ENCODE measurements around the gene VAV2. TPM values are rescaled to one million over a fixed set of nuclear protein-coding genes. Genes with fewer than 3 reads are reported as not detected.

The VAV2 gene
- total RNA-seq, 2 donors from 2014 or later: 7.0 to 7.3 TPM

DNA sequence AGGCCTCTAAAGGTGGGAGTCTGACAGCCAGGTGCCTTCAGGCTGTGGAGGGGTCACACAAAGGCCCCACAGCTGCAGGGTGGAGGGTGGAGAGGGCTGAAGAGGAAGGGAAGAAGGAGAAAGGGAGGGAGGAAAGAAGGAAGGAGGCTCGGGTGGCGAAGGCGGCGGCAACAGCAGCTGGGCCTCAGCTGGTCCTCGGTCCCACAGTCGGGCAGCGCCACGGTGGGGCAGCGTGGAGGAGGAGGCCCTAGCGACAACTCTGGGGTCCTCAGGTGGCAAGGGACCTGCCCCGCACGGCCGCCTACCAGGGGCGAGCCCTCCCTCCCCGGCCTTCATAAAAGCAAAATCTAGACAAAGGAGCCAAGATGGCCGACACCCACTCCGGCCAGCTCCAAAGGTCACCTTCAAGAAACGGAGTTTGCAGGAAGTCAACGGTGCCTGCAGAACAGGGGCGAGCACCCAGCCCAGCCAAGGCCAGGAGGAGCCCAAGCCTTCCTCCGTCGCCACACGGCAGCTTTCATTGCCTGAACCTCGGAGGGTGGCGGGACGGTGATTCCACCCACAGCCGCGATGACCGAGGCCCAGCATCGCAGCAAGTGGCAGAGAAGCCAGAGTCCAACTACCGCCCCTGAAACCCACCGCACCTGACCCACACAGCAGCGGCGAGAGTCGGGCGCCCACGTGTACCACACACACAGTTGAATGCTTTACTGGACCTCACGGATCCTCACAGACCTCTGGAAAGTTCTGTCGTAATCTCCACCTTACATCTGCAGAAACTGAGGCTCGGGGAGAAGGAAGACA is 98.7 kb downstream of the VAV2 start:
- no peak for ATAC-seq (replicated peaks)
- Mint-ChIP-seq H3K27ac (no peak overlapping the region), H3K27me3 (no peaks in the 10 kb centered on the region), H3K4me3 (no peak overlapping the region), H3K9me3 (no peaks in the 10 kb centered on the region), H3K4me1 (no peaks in the 10 kb centered on the region), H3K36me3 (ENCODE audit: low read depth) (no peaks in the 10 kb centered on the region)

DNA sequence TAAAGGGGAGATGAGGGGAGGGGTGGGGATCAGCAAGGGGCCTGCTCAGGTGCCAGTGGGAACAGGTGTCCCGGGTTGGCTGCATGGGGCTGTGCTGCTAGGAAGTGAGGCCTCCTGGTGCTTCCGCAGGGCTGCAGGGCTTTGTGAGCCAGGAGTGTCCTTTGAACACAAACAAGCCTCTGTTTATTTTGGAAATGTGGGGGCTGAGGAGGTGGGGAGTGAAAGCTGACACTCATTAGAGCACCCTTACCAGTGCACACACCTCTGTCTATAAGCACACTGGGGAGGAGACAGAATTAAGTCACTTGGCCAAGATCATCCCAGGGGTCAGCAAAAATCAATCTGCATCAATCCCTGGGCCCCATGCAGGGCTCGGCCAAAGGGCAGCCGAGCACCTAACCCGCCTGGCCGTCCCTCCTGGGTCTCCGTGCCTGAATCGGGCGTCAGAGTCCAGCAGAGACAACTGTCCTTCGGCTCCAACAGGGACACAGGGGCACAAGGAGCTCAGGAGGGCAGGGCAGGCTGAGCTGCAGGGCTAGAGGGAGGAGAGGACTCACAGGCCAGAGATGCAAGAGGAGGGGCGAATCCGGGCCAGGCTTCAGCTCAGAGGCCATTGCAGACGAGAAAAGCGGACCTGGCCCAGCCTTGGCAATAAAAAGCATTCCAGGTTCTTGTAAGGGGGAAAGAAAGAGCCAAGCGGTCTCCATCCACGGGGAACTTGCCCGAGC is 99.8 kb downstream of the VAV2 start:
- no peaks in the 10 kb centered on the region for H3K27me3 Mint-ChIP-seq
- H3K4me3 Mint-ChIP-seq: no peak overlapping the region
- H3K36me3 Mint-ChIP-seq (ENCODE audit: low read depth): no peaks in the 10 kb centered on the region
- H3K9me3 Mint-ChIP-seq: no peaks in the 10 kb centered on the region
- H3K4me1 Mint-ChIP-seq: no peaks in the 10 kb centered on the region
- ATAC-seq (replicated peaks): no peak
- H3K27ac Mint-ChIP-seq: no peak overlapping the region

DNA sequence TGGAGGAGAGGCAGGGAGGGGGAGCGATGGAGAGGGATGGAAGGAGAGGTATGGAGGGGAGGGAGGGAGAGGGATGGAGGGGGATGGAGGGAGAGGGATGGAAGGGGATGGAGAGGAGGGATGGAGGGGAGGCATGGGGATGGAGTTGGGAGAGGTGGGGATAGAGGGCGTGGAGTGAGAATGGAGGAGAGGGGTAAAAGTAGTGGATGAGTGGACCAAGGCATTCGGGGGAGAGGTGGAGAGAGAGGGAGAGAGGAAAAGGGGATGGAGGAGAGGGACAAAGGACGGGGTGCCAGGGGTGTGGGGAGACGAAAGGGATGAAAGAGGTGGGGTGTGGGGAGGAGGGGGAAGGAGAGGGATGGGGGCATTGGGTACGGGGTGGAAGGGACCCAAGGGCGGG is 100.4 kb downstream of the VAV2 start:
- no peak for ATAC-seq (replicated peaks)
- no peaks in the 10 kb centered on the region for H3K9me3 Mint-ChIP-seq
- no peak overlapping the region for H3K4me3 Mint-ChIP-seq
- no peak overlapping the region for H3K27ac Mint-ChIP-seq
- H3K27me3 Mint-ChIP-seq: no peaks in the 10 kb centered on the region
- no peaks in the 10 kb centered on the region for H3K4me1 Mint-ChIP-seq
- H3K36me3 Mint-ChIP-seq (ENCODE audit: low read depth): no peaks in the 10 kb centered on the region

DNA sequence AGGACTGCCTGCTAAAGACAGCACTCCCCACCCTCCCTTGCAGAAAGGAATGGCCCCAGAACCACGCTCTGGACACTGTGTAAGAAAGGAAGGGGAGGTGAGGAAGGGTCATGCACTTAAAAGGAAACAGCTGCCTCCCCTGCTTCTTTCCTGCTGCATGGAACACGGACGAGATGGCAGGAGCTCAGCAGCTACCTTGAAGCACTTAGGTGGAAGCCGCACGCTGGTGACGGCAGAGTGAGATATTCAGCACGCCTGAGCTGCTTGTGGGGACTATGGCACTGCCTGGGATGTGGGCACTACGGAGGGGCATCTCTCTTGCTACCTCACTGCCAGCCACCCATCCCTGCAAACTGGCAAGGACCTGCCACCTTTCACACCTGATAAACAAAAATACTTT is 101.5 kb downstream of the VAV2 start:
- H3K4me3 Mint-ChIP-seq: no peak overlapping the region
- H3K36me3 Mint-ChIP-seq (ENCODE audit: low read depth): no peaks in the 10 kb centered on the region

DNA sequence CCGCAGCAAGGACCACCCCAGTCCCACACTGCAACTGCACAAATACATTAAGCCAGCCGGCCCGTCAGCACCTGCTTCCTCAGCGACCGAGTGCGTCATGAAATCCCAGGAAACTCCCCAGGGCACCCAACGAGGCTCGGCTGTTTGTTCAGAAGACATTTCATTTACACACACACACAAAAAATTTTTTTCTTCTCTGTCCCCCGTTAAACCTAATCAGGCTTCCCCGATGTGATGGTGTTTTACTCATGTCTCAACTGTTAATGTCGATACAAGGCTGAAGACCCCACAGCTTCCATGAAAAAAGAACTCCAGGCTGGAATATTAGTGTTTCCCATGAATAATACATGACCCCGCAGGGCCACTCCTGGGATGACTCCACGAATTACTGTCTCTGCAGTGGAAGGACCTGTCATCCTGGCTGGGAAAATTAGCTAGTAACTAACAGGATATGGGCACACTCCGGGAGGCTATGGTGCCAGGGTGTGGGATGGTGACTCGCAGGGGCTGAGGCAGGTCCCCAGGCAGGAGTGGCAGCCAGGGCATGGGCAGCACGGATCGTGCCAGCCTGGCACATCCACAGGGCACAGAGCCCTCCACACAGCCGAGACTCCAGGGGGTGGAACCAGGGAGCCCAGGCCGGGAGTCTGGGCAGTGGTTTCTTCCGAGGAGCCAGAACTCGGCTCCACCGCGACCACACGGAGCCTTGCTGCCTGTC is 102.4 kb downstream of the VAV2 start:
- no peaks in the 10 kb centered on the region for H3K27me3 Mint-ChIP-seq
- no peak for ATAC-seq (replicated peaks)
- no peaks in the 10 kb centered on the region for H3K36me3 Mint-ChIP-seq (ENCODE audit: low read depth)
- H3K27ac Mint-ChIP-seq: no peak overlapping the region
- no peaks in the 10 kb centered on the region for H3K4me1 Mint-ChIP-seq
- H3K4me3 Mint-ChIP-seq: no peak overlapping the region
- H3K9me3 Mint-ChIP-seq: no peaks in the 10 kb centered on the region

More for the DNA sequence above, 101.5 kb downstream of the VAV2 start:
- no peak for ATAC-seq (replicated peaks)
- H3K27me3 Mint-ChIP-seq: no peaks in the 10 kb centered on the region
- H3K9me3 Mint-ChIP-seq: no peaks in the 10 kb centered on the region
- H3K27ac Mint-ChIP-seq: no peak overlapping the region
- H3K4me1 Mint-ChIP-seq: no peaks in the 10 kb centered on the region

DNA sequence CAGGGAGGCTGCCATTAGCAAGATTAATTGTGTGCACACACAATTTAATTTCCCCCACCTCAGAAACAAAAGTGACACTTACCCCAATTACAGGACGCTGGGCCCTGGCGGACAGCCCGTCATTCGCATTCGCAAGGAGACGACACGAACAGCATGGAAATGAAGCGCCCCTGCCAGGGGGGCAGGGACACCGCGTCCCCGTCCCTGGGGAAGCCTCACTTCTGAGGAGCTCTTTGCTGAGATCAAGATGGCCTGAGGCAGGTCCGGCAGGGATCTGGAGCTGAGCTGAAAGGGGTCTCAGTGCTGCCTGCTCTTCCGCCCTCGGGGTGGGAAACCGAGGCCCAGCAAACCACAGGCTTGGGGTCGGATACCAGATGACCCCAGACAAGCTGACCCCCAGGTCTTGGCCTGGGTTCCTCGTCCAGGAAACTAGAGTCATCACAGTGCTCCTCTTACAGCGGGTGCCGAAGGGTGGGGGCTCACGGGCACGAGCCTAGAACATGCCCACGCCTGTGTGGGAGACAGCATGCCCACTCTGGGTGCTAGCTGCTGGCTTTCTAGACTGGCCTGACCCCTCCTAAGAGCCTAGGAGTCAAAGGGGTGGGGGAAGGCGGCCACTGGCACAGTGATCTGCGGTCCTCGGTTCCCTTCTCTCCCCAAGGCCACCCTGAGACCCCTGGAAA is 103.2 kb downstream of the VAV2 start:
- no peak for ATAC-seq (replicated peaks)

DNA sequence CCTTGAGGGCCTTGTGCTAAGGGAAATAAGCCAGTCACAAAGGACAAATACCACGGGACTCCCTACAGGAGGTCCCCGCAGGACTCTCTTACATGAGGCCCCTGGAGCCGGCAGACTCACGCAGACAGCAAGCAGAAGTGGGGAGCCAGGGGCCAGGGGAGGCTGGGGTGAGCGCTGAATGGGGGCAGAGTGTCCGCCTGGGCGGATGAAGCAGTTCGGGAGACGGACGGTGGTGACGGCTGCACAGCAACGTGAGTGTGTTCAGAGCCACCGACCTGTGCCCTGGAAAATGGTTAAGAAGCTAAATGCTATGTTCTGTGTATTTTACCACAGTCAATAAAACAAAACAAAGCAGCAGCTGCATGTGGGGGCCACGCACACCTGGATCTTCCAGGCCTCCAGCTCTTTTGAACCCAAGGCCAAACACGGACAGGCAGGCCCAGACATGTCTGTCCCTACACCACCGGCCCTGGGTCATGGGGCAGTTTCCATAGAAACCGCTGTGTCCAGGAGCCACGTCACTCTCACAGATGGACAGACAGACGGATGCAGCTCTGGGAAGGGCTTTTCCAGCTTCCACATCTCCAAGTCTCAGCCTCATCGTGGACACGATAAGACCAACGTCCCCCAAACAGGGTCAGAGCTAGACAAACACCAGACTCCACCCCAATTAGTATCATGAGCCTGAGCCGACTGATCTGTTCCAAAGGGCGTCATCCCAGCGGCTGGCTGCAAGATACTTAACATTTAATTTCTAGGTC is 103.9 kb downstream of the VAV2 start:
- Mint-ChIP-seq H3K9me3 (no peaks in the 10 kb centered on the region), H3K4me3 (no peak overlapping the region), H3K4me1 (no peaks in the 10 kb centered on the region), H3K27me3 (no peaks in the 10 kb centered on the region), H3K27ac (no peak overlapping the region), H3K36me3 (ENCODE audit: low read depth) (no peaks in the 10 kb centered on the region)
- no peak for ATAC-seq (replicated peaks)

More for the DNA sequence above, 103.2 kb downstream of the VAV2 start:
- H3K36me3 Mint-ChIP-seq (ENCODE audit: low read depth): no peaks in the 10 kb centered on the region
- no peak overlapping the region for H3K27ac Mint-ChIP-seq
- no peaks in the 10 kb centered on the region for H3K27me3 Mint-ChIP-seq
- H3K9me3 Mint-ChIP-seq: no peaks in the 10 kb centered on the region
- H3K4me3 Mint-ChIP-seq: no peak overlapping the region
- H3K4me1 Mint-ChIP-seq: no peaks in the 10 kb centered on the region

DNA sequence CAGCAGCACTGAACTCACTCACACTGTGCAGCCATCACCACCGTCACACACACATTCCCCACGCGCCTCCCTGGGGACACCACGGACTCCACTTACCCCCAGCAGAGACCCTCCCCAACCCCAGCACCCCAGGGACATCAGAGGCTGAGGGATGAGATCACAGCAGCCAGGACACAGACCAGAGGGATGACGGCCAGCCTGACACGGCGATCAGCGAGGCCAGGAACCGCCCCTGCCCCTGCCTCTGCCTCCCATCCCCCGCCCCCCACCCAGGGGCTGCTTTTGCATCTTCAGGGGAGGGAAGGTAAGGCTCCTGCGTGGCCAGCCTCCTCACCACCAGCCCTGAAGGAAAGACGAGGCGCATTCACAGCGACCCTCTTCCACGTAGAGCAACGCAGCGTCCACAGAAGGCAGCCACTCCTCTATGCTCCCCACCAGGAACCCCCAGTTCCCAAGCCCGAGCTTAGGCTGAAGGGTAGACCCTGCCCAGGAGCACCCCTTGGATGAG is 104.5 kb downstream of the VAV2 start:
- no peak overlapping the region for H3K4me3 Mint-ChIP-seq
- H3K27me3 Mint-ChIP-seq: no peaks in the 10 kb centered on the region
- H3K36me3 Mint-ChIP-seq (ENCODE audit: low read depth): no peaks in the 10 kb centered on the region
- H3K4me1 Mint-ChIP-seq: no peaks in the 10 kb centered on the region
- ATAC-seq (replicated peaks): no peak
- H3K9me3 Mint-ChIP-seq: no peaks in the 10 kb centered on the region
- no peak overlapping the region for H3K27ac Mint-ChIP-seq

DNA sequence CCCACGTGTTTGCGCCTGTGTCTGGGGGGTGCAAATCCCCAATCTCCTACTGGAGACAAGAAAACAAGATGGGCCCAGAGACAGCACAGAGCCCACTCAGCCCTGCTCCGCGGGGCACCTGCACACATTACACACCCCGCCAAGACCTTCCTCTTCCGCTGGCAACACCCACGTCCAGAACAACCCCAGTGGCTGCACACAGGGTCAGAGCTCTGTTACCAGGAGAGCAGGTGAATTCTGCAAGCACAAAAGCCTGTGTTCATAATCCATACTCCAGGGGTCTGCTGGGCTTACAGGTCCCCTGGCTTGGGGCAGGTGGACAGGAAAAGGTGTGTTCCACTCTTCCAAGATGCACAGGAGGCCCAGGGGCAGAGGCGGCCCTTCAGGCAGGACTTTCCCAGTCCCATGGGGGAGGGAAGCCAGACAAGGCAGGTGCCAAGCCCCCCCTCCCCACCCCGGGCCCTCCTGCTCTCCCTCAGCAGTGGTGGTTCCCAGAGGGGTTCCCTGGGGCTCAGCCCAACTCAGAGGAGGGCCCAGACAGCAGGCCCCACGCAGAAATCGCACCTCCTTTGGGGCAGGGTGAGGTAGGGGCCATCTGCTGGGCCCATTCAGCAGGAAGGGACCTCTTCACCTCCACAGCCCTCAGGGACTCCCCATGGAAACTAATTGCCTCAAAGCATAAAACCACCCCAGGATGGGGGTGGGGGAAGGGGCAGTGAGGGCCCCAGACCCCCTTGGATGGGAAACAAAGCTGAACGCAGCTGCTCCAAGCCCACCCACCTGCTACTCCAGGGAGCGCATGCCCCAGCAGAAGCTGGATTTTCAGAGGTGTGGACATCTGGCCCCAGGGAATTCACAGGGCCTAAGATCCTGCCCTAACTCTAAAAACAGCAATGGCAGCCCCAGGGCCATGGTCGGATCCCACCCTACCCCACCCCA is 105.3 kb downstream of the VAV2 start:
- ATAC-seq (replicated peaks): no peak

DNA sequence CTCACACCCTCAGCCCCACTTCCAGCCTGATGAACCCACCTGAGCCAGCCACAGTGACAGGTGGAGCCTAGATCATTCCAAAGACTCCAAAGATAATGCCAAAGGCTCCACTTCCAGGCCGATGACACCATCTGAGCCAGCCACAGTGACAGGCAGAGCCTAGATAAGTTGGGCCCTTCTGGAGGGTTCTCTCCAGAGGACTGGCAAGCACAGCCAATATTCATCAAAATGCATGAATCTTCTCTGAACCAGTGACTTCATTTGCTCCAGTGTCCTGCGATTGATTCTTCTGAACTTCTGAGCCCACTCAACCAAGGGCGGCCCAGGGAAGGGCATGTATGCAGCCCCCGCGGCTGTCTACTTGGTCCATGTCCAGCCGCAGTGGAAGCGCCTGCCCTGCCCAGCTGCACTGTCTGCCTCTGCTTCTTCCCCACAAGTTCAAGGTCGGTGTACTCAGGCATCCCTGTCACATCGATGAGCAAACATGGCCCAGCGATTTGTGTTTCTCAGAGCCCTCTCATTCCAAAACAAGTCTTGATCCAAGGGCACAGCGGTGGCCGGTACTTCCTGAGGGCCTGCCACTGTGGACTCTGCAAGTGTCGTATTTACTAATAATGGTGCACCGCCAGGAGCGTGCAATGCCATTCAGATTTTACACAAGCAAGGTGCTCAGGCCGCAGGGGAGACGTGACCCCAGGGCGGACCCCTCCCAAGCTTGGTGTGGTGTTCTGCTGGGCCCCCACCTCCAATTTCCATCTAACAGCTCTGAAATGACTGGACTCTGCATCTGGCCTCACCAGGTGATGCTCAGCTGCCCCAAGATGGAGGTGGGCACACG is 107.0 kb downstream of the VAV2 start:
- H3K4me1 Mint-ChIP-seq: no peaks in the 10 kb centered on the region
- H3K4me3 Mint-ChIP-seq: no peak overlapping the region
- H3K27ac Mint-ChIP-seq: no peak overlapping the region
- H3K27me3 Mint-ChIP-seq: no peaks in the 10 kb centered on the region
- no peak for ATAC-seq (replicated peaks)
- H3K9me3 Mint-ChIP-seq: no peaks in the 10 kb centered on the region
- no peaks in the 10 kb centered on the region for H3K36me3 Mint-ChIP-seq (ENCODE audit: low read depth)

More for the DNA sequence above, 105.3 kb downstream of the VAV2 start:
- Mint-ChIP-seq H3K27me3 (no peaks in the 10 kb centered on the region), H3K4me3 (no peak overlapping the region), H3K27ac (no peak overlapping the region), H3K9me3 (no peaks in the 10 kb centered on the region), H3K36me3 (ENCODE audit: low read depth) (no peaks in the 10 kb centered on the region), H3K4me1 (no peaks in the 10 kb centered on the region)

DNA sequence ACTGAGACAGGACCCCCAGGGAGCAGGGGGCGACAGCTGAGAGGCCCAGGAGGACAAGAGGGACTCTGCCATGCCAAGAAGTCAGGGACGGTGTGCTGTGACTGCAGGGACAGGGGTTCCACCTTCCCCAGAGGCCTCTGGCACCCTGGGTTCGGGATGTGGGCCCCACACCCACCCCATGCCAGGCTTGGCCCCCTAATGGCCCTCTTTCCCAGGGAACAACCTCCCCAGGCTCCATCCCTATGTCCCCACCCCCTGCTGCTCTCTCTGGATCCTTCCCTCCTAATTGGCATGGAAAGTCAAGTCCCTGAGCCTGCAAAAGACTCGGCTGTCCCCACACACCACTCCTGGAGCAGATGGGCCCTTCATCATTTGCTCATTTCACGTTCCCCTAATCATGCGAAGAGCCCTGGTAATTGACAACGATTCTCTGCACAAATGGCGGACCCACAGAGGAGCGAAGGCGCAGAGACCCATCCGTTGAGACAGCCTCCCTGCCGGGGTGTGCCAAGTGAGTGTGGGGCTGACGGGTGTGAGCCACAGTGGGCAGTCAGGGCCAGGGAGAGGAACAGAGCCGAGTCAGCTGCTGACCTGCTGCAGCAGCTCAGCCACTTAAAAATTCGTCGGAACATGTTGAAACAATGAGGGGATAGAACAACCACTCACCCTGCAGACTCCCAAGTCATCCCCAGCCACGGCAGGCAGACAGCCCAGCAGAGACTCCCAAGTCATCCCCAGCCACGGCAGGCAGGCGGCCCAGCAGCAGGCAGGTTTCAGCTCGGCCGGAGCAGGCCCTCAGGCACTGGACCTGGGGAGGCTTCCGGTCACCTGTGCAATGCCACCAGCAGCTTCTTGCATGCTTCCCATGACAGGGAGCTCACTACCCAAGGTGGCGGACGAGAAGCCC is 109.0 kb downstream of the VAV2 start:
- H3K27ac Mint-ChIP-seq: no peak overlapping the region
- no peaks in the 10 kb centered on the region for H3K4me1 Mint-ChIP-seq
- H3K9me3 Mint-ChIP-seq: no peaks in the 10 kb centered on the region
- no peaks in the 10 kb centered on the region for H3K36me3 Mint-ChIP-seq (ENCODE audit: low read depth)
- ATAC-seq (replicated peaks): no peak
- no peak overlapping the region for H3K4me3 Mint-ChIP-seq
- H3K27me3 Mint-ChIP-seq: no peaks in the 10 kb centered on the region
